T-cell (primary cell): ENCODE data around the gene ODC1. TPM values are rescaled to one million over a fixed set of nuclear protein-coding genes. Genes with fewer than 3 reads are reported as not detected.

ENCODE experiments used
- ATAC-seq, 4 experiments: fragments of 200-7000 bp in 3 of 4; fragments of 150-1000 bp in 1 of 4; cut with Tn5 transposase; replicated peaks in 1 of 4; 1 replicate in 3 of 4; 2 replicates in 1 of 4; pipeline ENCODE4 v1.10.0; 2021; ENCODE audit warnings: moderate library complexity in 3 of 4, mild to moderate bottlenecking in 2 of 4, moderate number of reproducible peaks in 1 of 4
- CTCF ChIA-PET, 2 donors: fragments of 300-600 bp; sonication (Branson Sonifier 250); formaldehyde crosslinking; loops; one replicate each; lab custom pipeline; 2022; ENCODE audit warnings: antibody characterized with exemption in 2 of 2; lab: Charles Lee
- POLR2A ChIA-PET, 2 donors: fragments of 300-600 bp; sonication (Branson Sonifier 250); formaldehyde crosslinking; loops; one replicate each; lab custom pipeline; 2022; ENCODE audit warnings: antibody characterized with exemption in 2 of 2; lab: Charles Lee
- DNase-seq, 35 experiments: peaks; one replicate each; pipeline versions ENCODE4 v3.0.0 to v3.0.0-alpha.2; 2013 to 2023
- H3K27ac ChIP-seq: one replicate; pipeline ENCODE4 v1.5.1; 2013; ENCODE audit warnings: low read length
- H3K27me3 ChIP-seq, 2 experiments: replicated peaks in 1 of 2; 1 replicate in 1 of 2; 2 replicates in 1 of 2; pipeline versions ENCODE4 v1.6.1 to v1.7.0; 2013; ENCODE audit warnings: low read length in 1 of 2, mixed read lengths in 1 of 2; ENCODE audit not compliant: control insufficient read depth in 2 of 2, insufficient read depth in 2 of 2; ENCODE audit errors: extremely low read depth in 1 of 2
- H3K36me3 ChIP-seq, 2 donors: 1 replicate in 1 of 2; 2 replicates in 1 of 2; pipeline versions ENCODE4 v1.6.1 to v1.7.0; 2013; ENCODE audit warnings: low read length in 1 of 2; ENCODE audit not compliant: control insufficient read depth in 2 of 2, insufficient read depth in 1 of 2; ENCODE audit errors: extremely low read depth in 1 of 2
- H3K4me1 ChIP-seq, 2 experiments: 1 replicate in 1 of 2; 2 replicates in 1 of 2; pipeline versions ENCODE4 v1.6.1 to v1.7.0; 2013; ENCODE audit warnings: low read length in 2 of 2, mixed read lengths in 1 of 2; ENCODE audit not compliant: insufficient read depth in 2 of 2, control insufficient read depth in 1 of 2; ENCODE audit errors: extremely low read depth in 1 of 2
- H3K4me3 ChIP-seq, 2 donors: 1 replicate in 1 of 2; 2 replicates in 1 of 2; pipeline versions ENCODE4 v1.5.1 to v1.7.0; 2013; ENCODE audit warnings: mild to moderate bottlenecking in 2 of 2, low read length in 1 of 2, moderate library complexity in 1 of 2; ENCODE audit not compliant: control insufficient read depth in 1 of 2; ENCODE audit errors: extremely low read depth in 1 of 2
- H3K9me3 ChIP-seq: 2 replicates; pipeline ENCODE4 v1.7.0; 2013
- H3K27ac Mint-ChIP-seq, 2 donors: one replicate each; pipeline ENCODE4 v1.8.0; 2020 to 2021; ENCODE audit warnings: mild to moderate bottlenecking in 2 of 2, mixed read lengths in 2 of 2
- H3K27me3 Mint-ChIP-seq, 2 donors: one replicate each; pipeline ENCODE4 v1.8.0; 2021 to 2022; ENCODE audit warnings: mixed read lengths in 2 of 2
- H3K36me3 Mint-ChIP-seq: one replicate; pipeline ENCODE4 v1.8.0; 2021; ENCODE audit warnings: mixed read lengths
- H3K4me1 Mint-ChIP-seq, 3 donors: one replicate each; pipeline ENCODE4 v1.8.0; 2020 to 2022; ENCODE audit warnings: mixed read lengths in 3 of 3, mild to moderate bottlenecking in 1 of 3
- H3K4me3 Mint-ChIP-seq, 3 donors: one replicate each; pipeline ENCODE4 v1.8.0; 2020 to 2022; ENCODE audit warnings: mild to moderate bottlenecking in 3 of 3, mixed read lengths in 3 of 3, moderate library complexity in 3 of 3
- H3K9me3 Mint-ChIP-seq, 3 donors: one replicate each; pipeline ENCODE4 v1.8.0; 2020 to 2022; ENCODE audit warnings: mixed read lengths in 3 of 3
- WGBS: methylation state at CpG from one replicate; pipeline ENCODE4 v1.1.5; 2013; ENCODE audit warnings: missing lambda C conversion rate; ENCODE audit not compliant: insufficient coverage; 5-methylcytosine and 5-hydroxymethylcytosine counted together
- total RNA-seq, 35 experiments: library from RNA in 6 of 35; stranded (reverse) in 6 of 35; fragments of 120-200 nt in 1 of 35; gene quantifications; one replicate each; pipeline versions ENCODE4 v1.2.1 to v1.2.4 and lab custom pipeline; 2013 to 2026

ODC1 gene
- total RNA-seq, 5 donors from 2014 or later (not counting 1 experiment from before 2014, with no cell fraction given), result 40.6 to 102 (median 53.3) TPM

GRCh38 chr2:10476723-10477442 lies 28.8 kb upstream of the ODC1 start:
- Mint-ChIP-seq H3K27ac (peak overlapping the region in 1 of 2 donors; percentile 56), H3K4me1 (peaks cover 9 to 24% (median 21%) of the 10 kb centered on the region in 3 donors), H3K9me3 (no peaks in the 10 kb centered on the region), H3K36me3 (no peaks in the 10 kb centered on the region), H3K4me3 (peak overlapping the region in 1 of 3 donors; percentile 2), H3K27me3 (peaks cover 0 to 6% of the 10 kb centered on the region in 2 donors)
- ChIA-PET CTCF (interaction anchor here in 1 of 2 donors (0.7 kb wide), 1 partner anchor 14 kb away, joined by 3 read pairs; no protein-coding TSS in a partner anchor), POLR2A (interaction anchor here (0.7 kb wide), 2 partner anchors 92 to 708 kb away, joined by 6 to 11 read pairs; no protein-coding TSS in a partner anchor)
- 50% methylated on average over 1 of the region's 12 CpGs for WGBS
- ATAC-seq (peak in 3 of 4 experiments; percentile 16 to 52 (median 43)), DNase-seq (peak in 1 of 35 experiments; percentile 10)
- H3K36me3 ChIP-seq, result no peaks in the 10 kb centered on the region
- H3K4me1 ChIP-seq, result peaks cover 0 to 8% of the 10 kb centered on the region in 2 experiments
- no peak overlapping the region for H3K27ac ChIP-seq
- H3K9me3 ChIP-seq, result no peaks in the 10 kb centered on the region
- peaks cover 0 to 14% of the 10 kb centered on the region in 2 experiments for H3K27me3 ChIP-seq
- no peak overlapping the region for H3K4me3 ChIP-seq

- H3K27ac Mint-ChIP-seq, result no peak overlapping the region
- POLR2A ChIA-PET, result no interaction called here
- H3K36me3 Mint-ChIP-seq, result no peaks in the 10 kb centered on the region
- Histone ChIP-seq H3K27ac (no peak overlapping the region), H3K4me3 (no peak overlapping the region), H3K4me1 (peaks cover 0 to 8% of the 10 kb centered on the region in 2 experiments), H3K27me3 (peaks cover 0 to 8% of the 10 kb centered on the region in 2 experiments), H3K36me3 (no peaks in the 10 kb centered on the region), H3K9me3 (no peaks in the 10 kb centered on the region)
- H3K4me3 Mint-ChIP-seq, result no peak overlapping the region
- H3K9me3 Mint-ChIP-seq, result no peaks in the 10 kb centered on the region
- peaks cover 0 to 3% of the 10 kb centered on the region in 2 donors for H3K27me3 Mint-ChIP-seq
- H3K4me1 Mint-ChIP-seq, result peaks cover 9 to 23% (median 21%) of the 10 kb centered on the region in 3 donors
- no peak for ATAC-seq
- no peak for DNase-seq
- 94% methylated on average over 19 of the region's 22 CpGs for WGBS
- CTCF ChIA-PET, result interaction anchor here in 1 of 2 donors (0.7 kb wide), 1 partner anchor 13 kb away, joined by 3 read pairs; no protein-coding TSS in a partner anchor
These were observed 27.9 kb upstream of the ODC1 start for GRCh38 chr2:10475811-10476660.

GRCh38 chr2:10475221-10475722 lies 27.1 kb upstream of the ODC1 start:
- Histone ChIP-seq H3K36me3 (no peaks in the 10 kb centered on the region), H3K27ac (no peak overlapping the region), H3K9me3 (no peaks in the 10 kb centered on the region), H3K4me3 (no peak overlapping the region), H3K27me3 (peaks cover 0 to 6% of the 10 kb centered on the region in 2 experiments), H3K4me1 (peaks cover 0 to 8% of the 10 kb centered on the region in 2 experiments)
- no peak overlapping the region for H3K4me3 Mint-ChIP-seq
- peaks cover 7 to 21% (median 15%) of the 10 kb centered on the region in 3 donors for H3K4me1 Mint-ChIP-seq
- ChIA-PET POLR2A (no interaction called here), CTCF (no interaction called here)
- H3K9me3 Mint-ChIP-seq, result no peaks in the 10 kb centered on the region
- H3K27ac Mint-ChIP-seq, result no peak overlapping the region
- DNase-seq, result no peak
- H3K36me3 Mint-ChIP-seq, result no peaks in the 10 kb centered on the region
- H3K27me3 Mint-ChIP-seq, result no peaks in the 10 kb centered on the region
- WGBS, result 91% methylated on average over 17 of the region's 21 CpGs
- ATAC-seq, result no peak

GRCh38 chr2:10473121-10473756 lies 25.1 kb upstream of the ODC1 start:
- Histone ChIP-seq H3K4me1 (peaks cover 0 to 8% of the 10 kb centered on the region in 2 experiments), H3K27me3 (peaks cover 0 to 15% of the 10 kb centered on the region in 2 experiments), H3K4me3 (no peak overlapping the region), H3K36me3 (no peaks in the 10 kb centered on the region), H3K27ac (no peak overlapping the region), H3K9me3 (no peaks in the 10 kb centered on the region)
- ChIA-PET POLR2A (interaction anchor here in 1 of 2 donors (0.6 kb wide), 1 partner anchor 399 kb away, joined by 3 read pairs; no protein-coding TSS in a partner anchor), CTCF (no interaction called here)
- Mint-ChIP-seq H3K27me3 (no peaks in the 10 kb centered on the region), H3K27ac (no peak overlapping the region), H3K4me3 (no peak overlapping the region), H3K9me3 (no peaks in the 10 kb centered on the region), H3K36me3 (no peaks in the 10 kb centered on the region), H3K4me1 (peaks cover 7 to 15% (median 13%) of the 10 kb centered on the region in 3 donors)
- ATAC-seq (no peak), DNase-seq (no peak)
- 93% methylated on average over 3 of the region's 5 CpGs for WGBS

GRCh38 chr2:10471955-10472354 lies 23.8 kb upstream of the ODC1 start:
- no peaks in the 10 kb centered on the region for H3K36me3 Mint-ChIP-seq
- H3K4me3 Mint-ChIP-seq, result no peak overlapping the region
- POLR2A ChIA-PET, result no interaction called here
- H3K4me1 Mint-ChIP-seq, result peaks cover 1 to 2% (median 2%) of the 10 kb centered on the region in 3 donors
- no peaks in the 10 kb centered on the region for H3K27me3 Mint-ChIP-seq
- CTCF ChIA-PET, result no interaction called here
- Histone ChIP-seq H3K9me3 (no peaks in the 10 kb centered on the region), H3K4me1 (no peaks in the 10 kb centered on the region), H3K27me3 (peaks cover 0 to 15% of the 10 kb centered on the region in 2 experiments), H3K4me3 (no peak overlapping the region), H3K36me3 (no peaks in the 10 kb centered on the region), H3K27ac (no peak overlapping the region)
- no peak for ATAC-seq
- DNase-seq, result no peak
- no peak overlapping the region for H3K27ac Mint-ChIP-seq
- WGBS, result 96% methylated on average over 2 of the region's 2 CpGs
- no peaks in the 10 kb centered on the region for H3K9me3 Mint-ChIP-seq
